Keratinocyte (primary cell): ENCODE measurements around the gene AFDN. TPM values are rescaled to one million over a fixed set of nuclear protein-coding genes. Genes with fewer than 3 reads are reported as not detected.

Experiments
- DNase-seq: peaks from one replicate; pipeline ENCODE4 v3.0.0-alpha.2; 2011; ENCODE audit warnings: low read depth, missing footprints, low spot score
- FAIRE-seq: peaks from 2 replicates; lab custom pipeline; 2011; peaks lifted over from hg19 to GRCh38; lab: Jason Lieb, UNC
- H2AFZ ChIP-seq: 2 replicates; pipeline ENCODE4 v1.6.0; 2012; ENCODE audit warnings: low read length, control low read depth, inconsistent platforms; ENCODE audit not compliant: control insufficient read depth
- H3K27ac ChIP-seq: 2 replicates; pipeline ENCODE4 v1.5.1; 2011; ENCODE audit warnings: low read length; ENCODE audit not compliant: control insufficient read depth, insufficient read depth
- H3K27me3 ChIP-seq: 3 replicates; pipeline ENCODE4 v1.6.0; 2011; ENCODE audit warnings: low read length; ENCODE audit not compliant: control insufficient read depth, insufficient read depth; ENCODE audit errors: extremely low read depth
- H3K36me3 ChIP-seq, 2 experiments: 2 replicates in 1 of 2; 3 replicates in 1 of 2; pipeline ENCODE4 v1.5.1; 2011; ENCODE audit warnings: low read length in 2 of 2, mild to moderate bottlenecking in 1 of 2; ENCODE audit not compliant: control insufficient read depth in 2 of 2, insufficient read depth in 2 of 2; ENCODE audit errors: extremely low read depth in 1 of 2
- H3K4me1 ChIP-seq: 3 replicates; pipeline ENCODE4 v1.5.1; 2011; ENCODE audit warnings: low read length; ENCODE audit not compliant: control insufficient read depth, insufficient read depth; ENCODE audit errors: extremely low read depth
- H3K4me2 ChIP-seq: 3 replicates; pipeline ENCODE4 v1.6.0; 2011; ENCODE audit warnings: low read depth, low read length; ENCODE audit not compliant: control insufficient read depth, insufficient read depth; ENCODE audit errors: extremely low read depth
- H3K4me3 ChIP-seq, 3 experiments: fragments of 200-600 bp in 1 of 3; sonication (generic) in 1 of 3; 2 replicates in 2 of 3; 3 replicates in 1 of 3; pipeline ENCODE4 v1.5.1; 2011 to 2016; ENCODE audit warnings: low read length in 3 of 3, mild to moderate bottlenecking in 3 of 3, control low read depth in 2 of 3, inconsistent platforms in 1 of 3, low read depth in 1 of 3, mixed read lengths in 1 of 3, mixed run types in 1 of 3, moderate library complexity in 1 of 3; ENCODE audit not compliant: control insufficient read depth in 2 of 3, insufficient read depth in 2 of 3; ENCODE audit errors: extremely low read depth in 1 of 3
- H3K79me2 ChIP-seq: 2 replicates; pipeline ENCODE4 v1.6.0; 2012; ENCODE audit warnings: low read length; ENCODE audit not compliant: control insufficient read depth, insufficient read depth
- H3K9ac ChIP-seq: 3 replicates; pipeline ENCODE4 v1.6.0; 2011; ENCODE audit warnings: low read length; ENCODE audit not compliant: control insufficient read depth, insufficient read depth; ENCODE audit errors: extremely low read depth
- H3K9me1 ChIP-seq: 3 replicates; pipeline ENCODE4 v1.6.0; 2011; ENCODE audit warnings: low read length; ENCODE audit not compliant: control insufficient read depth, insufficient read depth; ENCODE audit errors: extremely low read depth
- H3K9me3 ChIP-seq: 2 replicates; pipeline ENCODE4 v1.5.1; 2012; ENCODE audit warnings: low read depth, low read length; ENCODE audit not compliant: control insufficient read depth
- H4K20me1 ChIP-seq: 3 replicates; pipeline ENCODE4 v1.6.0; 2011; ENCODE audit warnings: low read length; ENCODE audit not compliant: control insufficient read depth, insufficient read depth; ENCODE audit errors: extremely low read depth
- EZH2 ChIP-seq: IDR thresholded peaks from one replicate; pipeline ENCODE4 v1.6.1; 2012; ENCODE audit warnings: inconsistent platforms, mild to moderate bottlenecking, low read length, moderate library complexity
- dilution Hi-C: fragments of 300-500 bp; cut with MboI; formaldehyde crosslinking; loops from one replicate; pipeline ENCODE4 v1.7.0; 2020; ENCODE audit warnings: low sequenced_read_pairs; ENCODE audit not compliant: extremely low pct_ligation_motif_present
- polyA plus RNA-seq, 5 experiments: library from polyadenylated mRNA; depleted of rRNA in 3 of 5; stranded (reverse) in 3 of 5; stranded (forward) in 1 of 5; unstranded in 1 of 5; fragments of >200 nt; gene quantifications; 1 replicate in 1 of 5; 2 replicates in 3 of 5; 3 replicates in 1 of 5; pipeline versions ENCODE4 v1.2.1 to v1.2.3, GENCODE V29; 2011 to 2012; ENCODE audit warnings: missing spikeins in 2 of 5, low read depth in 1 of 5, low replicate concordance in 1 of 5
- TF ChIP-seq, protein P1 (sequence below), 3 experiments: IDR thresholded peaks in 1 of 3; conservative IDR thresholded peaks in 1 of 3; optimal IDR thresholded peaks in 1 of 3; 2 replicates in 2 of 3; 3 replicates in 1 of 3; pipeline versions ENCODE3 to v1.5.1; 2011; ENCODE audit warnings: low read length in 3 of 3, mild to moderate bottlenecking in 3 of 3, moderate library complexity in 2 of 3, control low read depth in 1 of 3, inconsistent platforms in 1 of 3; ENCODE audit not compliant: insufficient read depth in 2 of 3; ENCODE audit errors: extremely low read depth in 1 of 3

The AFDN gene
- polyA plus RNA-seq, 1 donor (not counting 4 experiments of a cell fraction or from before 2014, with no cell fraction given), result 46.5 TPM

- H3K9me3 ChIP-seq, result no peaks in the 10 kb centered on the region
- no peak overlapping the region for H3K27ac ChIP-seq
- H3K4me3 ChIP-seq, result no peak overlapping the region
- H3K27me3 ChIP-seq, result no peaks in the 10 kb centered on the region
- H3K36me3 ChIP-seq, result peaks cover 21 to 31% of the 10 kb centered on the region in 2 experiments
- H3K79me2 ChIP-seq, result peaks cover 2% of the 10 kb centered on the region
- H3K4me2 ChIP-seq, result no peak overlapping the region
- H4K20me1 ChIP-seq, result no peaks in the 10 kb centered on the region
- dilution Hi-C loops, result no loop called here
- no peak for TF ChIP-seq EZH2
- TF ChIP-seq, protein P1, sequence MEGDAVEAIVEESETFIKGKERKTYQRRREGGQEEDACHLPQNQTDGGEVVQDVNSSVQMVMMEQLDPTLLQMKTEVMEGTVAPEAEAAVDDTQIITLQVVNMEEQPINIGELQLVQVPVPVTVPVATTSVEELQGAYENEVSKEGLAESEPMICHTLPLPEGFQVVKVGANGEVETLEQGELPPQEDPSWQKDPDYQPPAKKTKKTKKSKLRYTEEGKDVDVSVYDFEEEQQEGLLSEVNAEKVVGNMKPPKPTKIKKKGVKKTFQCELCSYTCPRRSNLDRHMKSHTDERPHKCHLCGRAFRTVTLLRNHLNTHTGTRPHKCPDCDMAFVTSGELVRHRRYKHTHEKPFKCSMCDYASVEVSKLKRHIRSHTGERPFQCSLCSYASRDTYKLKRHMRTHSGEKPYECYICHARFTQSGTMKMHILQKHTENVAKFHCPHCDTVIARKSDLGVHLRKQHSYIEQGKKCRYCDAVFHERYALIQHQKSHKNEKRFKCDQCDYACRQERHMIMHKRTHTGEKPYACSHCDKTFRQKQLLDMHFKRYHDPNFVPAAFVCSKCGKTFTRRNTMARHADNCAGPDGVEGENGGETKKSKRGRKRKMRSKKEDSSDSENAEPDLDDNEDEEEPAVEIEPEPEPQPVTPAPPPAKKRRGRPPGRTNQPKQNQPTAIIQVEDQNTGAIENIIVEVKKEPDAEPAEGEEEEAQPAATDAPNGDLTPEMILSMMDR (optimal IDR thresholded peaks at IDR 0.05 in 1 of 3, IDR thresholded peaks at IDR 0.05 in 1 of 3, conservative IDR thresholded peaks at IDR 0.05 in 1 of 3; ENCODE audit: extremely low read depth in 1 of 3, insufficient read depth in 2 of 3, low read length in 3 of 3), result no peak
- no peaks in the 10 kb centered on the region for H3K9me1 ChIP-seq
- H2AFZ ChIP-seq, result no peak overlapping the region
- peaks cover 5% of the 10 kb centered on the region for H3K4me1 ChIP-seq
- DNase-seq, result no peak
- FAIRE-seq, result no peak
- H3K9ac ChIP-seq, result no peak overlapping the region
These were observed 122.0 kb downstream of the AFDN start for GRCh38 chr6:167948716-167949115.

DNA sequence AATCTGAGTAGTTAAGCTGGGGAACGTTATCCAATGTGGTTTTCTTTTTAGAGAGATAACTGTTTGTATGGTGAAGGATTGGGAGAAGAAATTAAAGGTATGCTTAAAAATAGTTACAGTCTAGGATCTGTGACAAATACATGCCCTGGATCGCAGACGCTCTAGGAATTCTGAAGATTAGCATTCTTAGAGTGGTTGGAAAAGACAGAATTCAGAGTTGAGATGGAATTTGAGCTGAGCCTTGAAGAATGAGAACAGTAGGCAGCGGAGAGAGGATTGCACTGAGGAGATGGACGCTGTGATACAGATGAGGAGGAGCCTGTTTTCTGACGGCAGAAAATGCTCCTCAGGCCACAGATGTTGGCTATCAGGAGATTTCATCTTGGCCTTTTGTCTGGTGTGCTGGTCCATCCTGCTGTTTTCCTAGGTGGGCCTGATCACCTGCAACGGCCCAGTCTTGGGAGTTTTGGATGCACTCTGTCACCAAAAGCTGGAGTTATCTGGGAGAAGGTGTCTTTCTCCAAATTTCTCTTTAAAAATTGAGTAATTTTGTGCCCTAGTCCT lies 122.5 kb downstream of the AFDN start:
- no peak for FAIRE-seq

More for the DNA sequence above, 122.5 kb downstream of the AFDN start:
- no peaks in the 10 kb centered on the region for H3K27me3 ChIP-seq
- peaks cover 18 to 26% of the 10 kb centered on the region in 2 experiments for H3K36me3 ChIP-seq
- H4K20me1 ChIP-seq, result no peaks in the 10 kb centered on the region
- DNase-seq, result no peak
- H3K9me1 ChIP-seq, result no peaks in the 10 kb centered on the region
- H3K4me2 ChIP-seq, result no peak overlapping the region
- no peak overlapping the region for H3K27ac ChIP-seq
- H2AFZ ChIP-seq, result no peak overlapping the region
- no peaks in the 10 kb centered on the region for H3K9me3 ChIP-seq
- no peak overlapping the region for H3K4me3 ChIP-seq
- H3K9ac ChIP-seq, result no peak overlapping the region
- TF ChIP-seq, protein P1 (optimal IDR thresholded peaks at IDR 0.05 in 1 of 3, IDR thresholded peaks at IDR 0.05 in 1 of 3, conservative IDR thresholded peaks at IDR 0.05 in 1 of 3; ENCODE audit: extremely low read depth in 1 of 3, insufficient read depth in 2 of 3, low read length in 3 of 3), result no peak
- no peak for TF ChIP-seq EZH2
- dilution Hi-C loops, result no loop called here
- peaks cover 3% of the 10 kb centered on the region for H3K79me2 ChIP-seq
- peaks cover 5% of the 10 kb centered on the region for H3K4me1 ChIP-seq
